ENCODE results near the gene RAB22A. TPM values are rescaled to one million over a fixed set of nuclear protein-coding genes. Genes with fewer than 3 reads are reported as not detected.

RAB22A gene
- total RNA-seq, 1 donor from 2014 or later = 25.2 TPM

GRCh38 chr20:58397429-58397828 is 87.9 kb downstream of the RAB22A start:
- no peaks in the 10 kb centered on the region for H3K27me3 Mint-ChIP-seq (ENCODE audit: low read depth)
- H3K9me3 Mint-ChIP-seq (ENCODE audit: low read depth) = no peaks in the 10 kb centered on the region
- H3K36me3 Mint-ChIP-seq (ENCODE audit: low read depth) = no peaks in the 10 kb centered on the region
- no peak for DNase-seq (ENCODE audit: low spot score)
- no peak overlapping the region for H3K4me3 Mint-ChIP-seq (ENCODE audit: unreplicated experiment)
- peaks cover 44% of the 10 kb centered on the region for H3K4me1 Mint-ChIP-seq (ENCODE audit: low read depth)
- TF ChIP-seq, protein P1, sequence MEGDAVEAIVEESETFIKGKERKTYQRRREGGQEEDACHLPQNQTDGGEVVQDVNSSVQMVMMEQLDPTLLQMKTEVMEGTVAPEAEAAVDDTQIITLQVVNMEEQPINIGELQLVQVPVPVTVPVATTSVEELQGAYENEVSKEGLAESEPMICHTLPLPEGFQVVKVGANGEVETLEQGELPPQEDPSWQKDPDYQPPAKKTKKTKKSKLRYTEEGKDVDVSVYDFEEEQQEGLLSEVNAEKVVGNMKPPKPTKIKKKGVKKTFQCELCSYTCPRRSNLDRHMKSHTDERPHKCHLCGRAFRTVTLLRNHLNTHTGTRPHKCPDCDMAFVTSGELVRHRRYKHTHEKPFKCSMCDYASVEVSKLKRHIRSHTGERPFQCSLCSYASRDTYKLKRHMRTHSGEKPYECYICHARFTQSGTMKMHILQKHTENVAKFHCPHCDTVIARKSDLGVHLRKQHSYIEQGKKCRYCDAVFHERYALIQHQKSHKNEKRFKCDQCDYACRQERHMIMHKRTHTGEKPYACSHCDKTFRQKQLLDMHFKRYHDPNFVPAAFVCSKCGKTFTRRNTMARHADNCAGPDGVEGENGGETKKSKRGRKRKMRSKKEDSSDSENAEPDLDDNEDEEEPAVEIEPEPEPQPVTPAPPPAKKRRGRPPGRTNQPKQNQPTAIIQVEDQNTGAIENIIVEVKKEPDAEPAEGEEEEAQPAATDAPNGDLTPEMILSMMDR (IDR thresholded peaks at IDR 0.05) = no peak
- no peak overlapping the region for H3K27ac Mint-ChIP-seq (ENCODE audit: unreplicated experiment)

GRCh38 chr20:58398254-58398653 is 88.7 kb downstream of the RAB22A start:
- H3K27me3 Mint-ChIP-seq (ENCODE audit: low read depth) = no peaks in the 10 kb centered on the region
- H3K4me1 Mint-ChIP-seq (ENCODE audit: low read depth) = peaks cover 36% of the 10 kb centered on the region
- H3K4me3 Mint-ChIP-seq (ENCODE audit: unreplicated experiment) = no peak overlapping the region
- H3K36me3 Mint-ChIP-seq (ENCODE audit: low read depth) = no peaks in the 10 kb centered on the region
- no peak overlapping the region for H3K27ac Mint-ChIP-seq (ENCODE audit: unreplicated experiment)
- H3K9me3 Mint-ChIP-seq (ENCODE audit: low read depth) = no peaks in the 10 kb centered on the region
- DNase-seq (ENCODE audit: low spot score) = no peak
- TF ChIP-seq, protein P1 (IDR thresholded peaks at IDR 0.05) = no peak

GRCh38 chr20:58399926-58400325 is 90.4 kb downstream of the RAB22A start:
- DNase-seq (ENCODE audit: low spot score) = no peak
- Mint-ChIP-seq H3K27ac (ENCODE audit: unreplicated experiment) (no peak overlapping the region), H3K36me3 (ENCODE audit: low read depth) (no peaks in the 10 kb centered on the region), H3K4me1 (ENCODE audit: low read depth) (peaks cover 24% of the 10 kb centered on the region), H3K9me3 (ENCODE audit: low read depth) (no peaks in the 10 kb centered on the region), H3K4me3 (ENCODE audit: unreplicated experiment) (no peak overlapping the region), H3K27me3 (ENCODE audit: low read depth) (no peaks in the 10 kb centered on the region)
- TF ChIP-seq, protein P1 (IDR thresholded peaks at IDR 0.05) = no peak

DNA sequence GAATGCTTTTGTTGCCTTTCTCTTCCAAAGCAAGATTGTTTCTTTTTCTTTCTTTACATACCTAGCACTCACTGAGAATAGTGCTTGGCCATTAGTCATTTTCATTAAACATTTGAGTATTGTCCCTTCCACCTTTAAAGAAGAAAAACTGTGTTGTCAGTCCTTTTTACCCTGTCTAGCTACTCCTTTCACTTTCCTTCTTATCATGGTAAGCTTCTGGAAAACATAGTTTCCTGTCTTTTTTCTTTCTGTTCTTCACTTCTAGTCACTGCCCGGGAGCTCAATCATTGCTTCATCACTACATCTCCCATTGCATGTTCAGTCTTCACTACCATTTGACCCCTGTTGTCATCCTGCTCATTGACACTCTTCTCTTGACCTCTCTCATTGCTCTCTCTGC is 91.6 kb downstream of the RAB22A start:
- TF ChIP-seq, protein P1 (IDR thresholded peaks at IDR 0.05) = no peak
- peaks cover 16% of the 10 kb centered on the region for H3K4me1 Mint-ChIP-seq (ENCODE audit: low read depth)
- H3K9me3 Mint-ChIP-seq (ENCODE audit: low read depth) = no peaks in the 10 kb centered on the region
- H3K27me3 Mint-ChIP-seq (ENCODE audit: low read depth) = no peaks in the 10 kb centered on the region
- no peaks in the 10 kb centered on the region for H3K36me3 Mint-ChIP-seq (ENCODE audit: low read depth)
- no peak overlapping the region for H3K4me3 Mint-ChIP-seq (ENCODE audit: unreplicated experiment)
- H3K27ac Mint-ChIP-seq (ENCODE audit: unreplicated experiment) = no peak overlapping the region
- DNase-seq (ENCODE audit: low spot score) = no peak

- no peak overlapping the region for H3K27ac Mint-ChIP-seq (ENCODE audit: unreplicated experiment)
- peaks cover 19% of the 10 kb centered on the region for H3K4me1 Mint-ChIP-seq (ENCODE audit: low read depth)
- no peaks in the 10 kb centered on the region for H3K27me3 Mint-ChIP-seq (ENCODE audit: low read depth)
- H3K9me3 Mint-ChIP-seq (ENCODE audit: low read depth) = no peaks in the 10 kb centered on the region
- TF ChIP-seq, protein P1 (IDR thresholded peaks at IDR 0.05) = no peak
- no peak for DNase-seq (ENCODE audit: low spot score)
- no peaks in the 10 kb centered on the region for H3K36me3 Mint-ChIP-seq (ENCODE audit: low read depth)
- H3K4me3 Mint-ChIP-seq (ENCODE audit: unreplicated experiment) = no peak overlapping the region
These were observed 92.8 kb downstream of the RAB22A start for GRCh38 chr20:58402305-58402704.

All from chondrocyte (in vitro differentiated cells).